Endothelial cell (in vitro differentiated cells): ENCODE data around the gene HECTD1. TPM values are rescaled to one million over a fixed set of nuclear protein-coding genes. Genes with fewer than 3 reads are reported as not detected.

Experiments used
- DNase-seq: peaks from one replicate; pipeline ENCODE4 v3.0.0; 2021; ENCODE audit warnings: low spot score
- H3K27ac Mint-ChIP-seq: one replicate; pipeline ENCODE4 v1.8.0; 2021; ENCODE audit warnings: mixed read lengths, inconsistent platforms; ENCODE audit not compliant: unreplicated experiment
- H3K27me3 Mint-ChIP-seq: one replicate; pipeline ENCODE4 v1.8.0; 2021; ENCODE audit warnings: mild to moderate bottlenecking, moderate library complexity, mixed read lengths, inconsistent platforms; ENCODE audit not compliant: unreplicated experiment
- H3K36me3 Mint-ChIP-seq: one replicate; pipeline ENCODE4 v1.8.0; 2021; ENCODE audit warnings: mild to moderate bottlenecking, low read depth, mixed read lengths, inconsistent platforms; ENCODE audit not compliant: unreplicated experiment
- H3K4me1 Mint-ChIP-seq: one replicate; pipeline ENCODE4 v1.8.0; 2021; ENCODE audit warnings: mild to moderate bottlenecking, mixed read lengths, inconsistent platforms; ENCODE audit not compliant: unreplicated experiment
- H3K4me3 Mint-ChIP-seq: one replicate; pipeline ENCODE4 v1.8.0; 2021; ENCODE audit warnings: mild to moderate bottlenecking, mixed read lengths, inconsistent platforms; ENCODE audit not compliant: unreplicated experiment
- H3K9me3 Mint-ChIP-seq: one replicate; pipeline ENCODE4 v1.8.0; 2021; ENCODE audit warnings: mixed read lengths, inconsistent platforms; ENCODE audit not compliant: unreplicated experiment
- CTCF ChIP-seq: fragments of 200-600 bp; sonication (generic); IDR thresholded peaks from one replicate; pipeline ENCODE4 v1.5.0; 2021; ENCODE audit warnings: antibody characterized with exemption; ENCODE audit not compliant: unreplicated experiment
- total RNA-seq: library from RNA; stranded (reverse); fragmentation: NEBNext Ultra II Directional; extraction: Animal tissue kit (Norgen Biotek cat#: 25700); gene quantifications from one replicate; pipeline ENCODE4 v1.2.1, GENCODE V29; 2021; ENCODE audit not compliant: unreplicated experiment

HECTD1 gene
- total RNA-seq, 1 donor from 2014 or later: 222 TPM

- H3K4me3 Mint-ChIP-seq: peak overlapping the region; percentile 31
- peaks cover 38% of the 10 kb centered on the region for H3K36me3 Mint-ChIP-seq
- H3K4me1 Mint-ChIP-seq: no peaks in the 10 kb centered on the region
- no peaks in the 10 kb centered on the region for H3K9me3 Mint-ChIP-seq
- DNase-seq: no peak
- no peak overlapping the region for H3K27ac Mint-ChIP-seq
- TF ChIP-seq CTCF: no peak
- no peaks in the 10 kb centered on the region for H3K27me3 Mint-ChIP-seq
Observed at GRCh38 chr14:31113794-31114193, 93.8 kb downstream of the HECTD1 start.

GRCh38 chr14:31110872-31111271, 96.7 kb downstream of the HECTD1 start:
- TF ChIP-seq CTCF: no peak
- H3K27me3 Mint-ChIP-seq: no peaks in the 10 kb centered on the region
- no peak overlapping the region for H3K4me3 Mint-ChIP-seq
- no peaks in the 10 kb centered on the region for H3K9me3 Mint-ChIP-seq
- H3K36me3 Mint-ChIP-seq: peaks cover 27% of the 10 kb centered on the region
- DNase-seq: no peak
- no peak overlapping the region for H3K27ac Mint-ChIP-seq
- no peaks in the 10 kb centered on the region for H3K4me1 Mint-ChIP-seq

GRCh38 chr14:31109257-31109656, 98.3 kb downstream of the HECTD1 start:
- TF ChIP-seq CTCF: no peak
- H3K9me3 Mint-ChIP-seq: no peaks in the 10 kb centered on the region
- H3K36me3 Mint-ChIP-seq: peaks cover 36% of the 10 kb centered on the region
- H3K27me3 Mint-ChIP-seq: no peaks in the 10 kb centered on the region
- no peak overlapping the region for H3K27ac Mint-ChIP-seq
- DNase-seq: no peak
- no peaks in the 10 kb centered on the region for H3K4me1 Mint-ChIP-seq
- no peak overlapping the region for H3K4me3 Mint-ChIP-seq

- Mint-ChIP-seq H3K9me3 (no peaks in the 10 kb centered on the region), H3K4me3 (peak overlapping the region; percentile 10), H3K36me3 (peaks cover 51% of the 10 kb centered on the region), H3K4me1 (no peaks in the 10 kb centered on the region), H3K27ac (no peak overlapping the region), H3K27me3 (no peaks in the 10 kb centered on the region)
- DNase-seq: no peak
- TF ChIP-seq CTCF: no peak
Observed at GRCh38 chr14:31106768-31107167, 100.8 kb downstream of the HECTD1 start.

- Mint-ChIP-seq H3K27ac (no peak overlapping the region), H3K27me3 (no peaks in the 10 kb centered on the region)
- no peak for TF ChIP-seq CTCF
Observed at GRCh38 chr14:31097081-31097480, 110.5 kb downstream of the HECTD1 start.

More at GRCh38 chr14:31097081-31097480, 110.5 kb downstream of the HECTD1 start:
- no peaks in the 10 kb centered on the region for H3K9me3 Mint-ChIP-seq
- no peak overlapping the region for H3K4me3 Mint-ChIP-seq
- peaks cover 27% of the 10 kb centered on the region for H3K36me3 Mint-ChIP-seq
- DNase-seq: no peak
- no peaks in the 10 kb centered on the region for H3K4me1 Mint-ChIP-seq
